ENCODE measurements around the gene PHF21A.

PHF21A gene

DNA sequence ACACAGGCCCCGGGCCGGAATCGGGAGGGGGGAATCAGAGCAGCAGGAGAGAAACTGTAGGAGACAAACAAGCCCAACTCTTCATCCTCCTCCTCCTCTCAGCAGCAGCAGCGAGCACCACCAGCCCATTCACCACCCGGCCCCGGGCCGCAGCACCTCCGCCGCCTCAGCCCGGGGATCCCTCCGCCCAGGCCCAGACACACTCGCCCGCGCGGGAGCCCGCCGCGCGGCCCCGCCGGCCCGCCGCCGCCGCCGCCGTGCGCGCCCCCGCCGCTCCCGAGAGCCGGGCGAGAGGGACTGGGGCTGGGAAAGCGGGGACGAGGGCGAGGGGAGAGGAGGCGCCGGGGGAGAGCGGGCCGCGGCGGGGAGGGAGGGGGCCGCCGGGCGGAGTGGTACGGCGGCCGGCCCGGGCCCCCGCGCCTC, at the start of gene PHF21A:
TSS of gene PHF21A (minus strand) at position 154 of the 423 bp plus-strand sequence. CDS start 37,235 bp downstream, outside the sequence.
- peak; percentile 93 for DNase-seq

DNA sequence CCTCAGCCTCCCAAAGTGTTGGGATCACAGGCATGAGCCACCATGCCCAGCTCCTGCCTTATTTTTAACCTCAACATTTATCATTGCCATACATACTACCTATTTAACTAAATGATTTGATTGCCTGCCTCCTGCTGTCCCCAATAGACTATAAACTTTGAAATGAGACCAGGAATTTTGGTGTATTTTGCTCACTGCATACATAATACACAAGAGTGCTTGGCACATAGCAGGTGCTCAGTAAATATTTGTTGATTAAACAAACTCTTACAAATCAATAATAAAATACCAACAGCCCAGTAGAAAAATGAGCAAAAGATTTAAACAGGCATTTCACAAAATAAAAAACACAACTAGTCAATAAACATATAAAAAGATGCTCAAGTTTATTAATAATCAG, 49.5 kb upstream of the PHF21A start:
- DNase-seq = no peak

DNA sequence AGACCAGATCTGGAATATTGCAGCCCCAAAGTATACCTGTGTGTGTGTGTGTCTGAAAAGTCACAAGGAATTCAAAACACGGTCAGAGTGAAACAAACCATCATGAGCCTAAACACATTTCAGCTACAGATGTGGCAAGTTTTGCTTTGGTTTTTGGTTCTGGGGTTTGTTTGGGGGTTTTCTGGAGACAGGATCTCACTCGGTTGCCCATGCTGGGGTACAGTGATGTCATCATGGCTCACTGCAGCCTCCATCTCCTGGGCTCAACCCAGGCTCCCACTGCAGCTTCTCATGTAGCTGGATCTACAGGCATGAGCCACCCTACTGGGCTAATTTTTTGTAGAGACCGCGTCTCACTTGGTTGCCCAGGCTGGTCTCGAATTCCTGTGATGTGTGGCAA, 41.4 kb upstream of the PHF21A start:
- DNase-seq = no peak

DNA sequence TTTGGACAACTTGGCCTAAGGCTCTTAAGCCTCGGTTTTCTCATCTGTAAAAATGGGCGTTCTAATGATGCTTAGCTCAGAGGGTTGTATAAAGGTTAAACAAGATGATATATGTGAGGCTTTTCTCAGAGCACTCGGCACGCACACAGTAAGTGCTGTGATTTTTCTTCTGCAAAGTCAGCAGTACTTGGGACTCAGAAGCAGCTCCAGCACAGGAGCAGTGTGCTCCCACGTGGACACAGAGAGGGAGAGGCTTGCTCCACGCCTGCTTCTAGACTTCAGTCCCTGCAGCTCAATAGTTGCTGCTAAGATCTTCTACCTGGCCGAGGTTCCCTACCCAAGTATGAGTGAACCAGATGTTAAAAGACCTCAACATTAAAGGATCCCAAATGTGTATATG, 39.9 kb upstream of the PHF21A start:
- DNase-seq = no peak

DNA sequence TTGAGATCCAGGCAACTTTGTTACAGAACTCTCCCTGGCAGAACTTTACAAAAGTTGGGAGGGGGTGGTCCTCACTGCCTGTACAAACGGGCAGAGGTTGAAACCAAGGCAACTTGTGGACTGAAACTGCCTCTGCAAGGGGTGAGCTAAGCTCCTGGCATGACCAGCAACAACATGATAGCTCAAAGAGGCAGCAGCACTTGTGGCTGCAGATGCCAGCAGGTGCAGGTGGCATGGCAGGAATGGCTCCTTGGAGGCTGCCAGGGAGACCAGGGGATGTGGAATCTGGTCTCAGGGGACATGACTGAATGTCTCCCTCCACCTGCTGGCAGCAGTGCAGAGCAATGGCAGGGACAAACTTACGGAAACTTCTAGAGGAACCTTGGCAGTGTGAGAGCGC, 38.8 kb upstream of the PHF21A start:
- DNase-seq = no peak

DNA sequence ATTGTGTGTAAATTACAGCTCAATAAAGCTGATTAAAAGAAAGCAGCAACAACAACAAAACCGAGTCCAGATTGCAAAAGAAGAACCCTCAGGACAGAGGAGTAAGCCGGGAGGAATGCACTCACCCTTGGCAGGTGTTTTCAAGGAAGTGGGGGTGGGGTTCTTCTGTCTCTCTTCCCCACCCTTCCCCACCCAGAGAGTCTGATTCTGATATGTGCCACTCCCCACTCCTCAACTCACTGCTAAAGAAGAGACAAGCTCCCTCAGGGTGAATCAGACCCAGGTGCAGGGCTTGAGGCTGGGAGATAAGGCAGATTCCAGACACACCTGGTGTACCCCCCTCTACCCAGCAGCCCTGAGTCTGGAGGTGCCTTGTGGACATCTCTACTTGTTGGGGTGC, 38.4 kb upstream of the PHF21A start:
- no peak for DNase-seq

DNA sequence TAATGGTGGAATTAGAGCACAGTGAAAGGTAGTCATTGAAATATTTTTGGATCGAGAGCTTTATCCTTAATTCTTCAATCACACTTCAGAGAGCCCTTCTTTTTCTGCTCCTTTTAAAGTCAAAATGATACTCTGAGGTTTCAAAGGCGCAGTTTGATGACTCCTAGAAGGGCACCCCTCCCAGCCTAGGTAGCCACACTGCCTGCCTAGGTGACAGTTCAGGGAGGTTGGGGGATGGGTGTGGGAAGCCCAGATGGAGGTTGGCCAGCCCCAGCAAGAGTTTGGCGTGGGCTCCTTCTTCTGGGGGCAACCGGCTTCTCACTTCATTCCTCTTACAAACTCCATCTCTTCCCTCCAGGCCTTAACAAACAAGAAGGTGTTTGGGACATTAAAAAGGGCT, 28.6 kb upstream of the PHF21A start:
- no peak for DNase-seq

DNA sequence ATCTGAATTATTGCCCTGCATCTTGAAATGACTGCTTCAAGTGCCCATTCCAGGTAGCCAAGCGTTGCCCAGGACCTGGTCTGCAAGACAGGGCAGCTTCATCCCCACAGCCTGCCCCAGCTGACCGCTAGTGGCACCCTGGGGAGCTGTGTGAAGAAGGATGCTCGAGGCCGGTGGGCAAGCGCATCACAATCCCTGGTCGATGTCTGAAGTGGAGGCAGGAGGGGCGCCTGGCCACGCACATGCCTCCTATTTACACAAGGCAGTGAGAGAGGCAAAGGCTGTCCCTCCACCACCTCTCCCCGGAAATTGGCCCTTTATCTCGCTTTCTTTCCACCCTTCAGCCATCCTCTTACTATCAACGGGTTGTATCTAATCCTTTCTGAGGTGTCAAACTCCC, 28.1 kb upstream of the PHF21A start:
- DNase-seq = no peak

DNA sequence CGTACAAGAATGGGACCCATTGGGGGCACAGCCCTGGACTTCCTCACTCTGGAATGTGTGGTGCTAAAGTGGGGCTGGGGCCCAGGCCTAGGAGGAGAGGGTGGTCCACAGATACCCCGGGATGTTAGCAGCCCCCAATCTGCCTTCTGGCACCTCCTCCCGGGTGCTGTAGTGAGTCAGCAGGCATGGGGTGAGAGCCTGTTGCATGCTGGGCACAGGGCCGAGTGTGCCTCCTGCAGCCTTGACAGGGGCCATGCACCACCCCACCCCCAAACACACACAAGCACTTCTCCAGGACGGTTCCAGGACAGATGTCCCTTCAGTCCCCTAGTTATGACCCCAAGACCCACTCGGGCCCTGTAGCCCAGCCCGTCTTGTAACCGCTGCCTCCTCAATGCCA, 23.5 kb upstream of the PHF21A start:
- DNase-seq = no peak

DNA sequence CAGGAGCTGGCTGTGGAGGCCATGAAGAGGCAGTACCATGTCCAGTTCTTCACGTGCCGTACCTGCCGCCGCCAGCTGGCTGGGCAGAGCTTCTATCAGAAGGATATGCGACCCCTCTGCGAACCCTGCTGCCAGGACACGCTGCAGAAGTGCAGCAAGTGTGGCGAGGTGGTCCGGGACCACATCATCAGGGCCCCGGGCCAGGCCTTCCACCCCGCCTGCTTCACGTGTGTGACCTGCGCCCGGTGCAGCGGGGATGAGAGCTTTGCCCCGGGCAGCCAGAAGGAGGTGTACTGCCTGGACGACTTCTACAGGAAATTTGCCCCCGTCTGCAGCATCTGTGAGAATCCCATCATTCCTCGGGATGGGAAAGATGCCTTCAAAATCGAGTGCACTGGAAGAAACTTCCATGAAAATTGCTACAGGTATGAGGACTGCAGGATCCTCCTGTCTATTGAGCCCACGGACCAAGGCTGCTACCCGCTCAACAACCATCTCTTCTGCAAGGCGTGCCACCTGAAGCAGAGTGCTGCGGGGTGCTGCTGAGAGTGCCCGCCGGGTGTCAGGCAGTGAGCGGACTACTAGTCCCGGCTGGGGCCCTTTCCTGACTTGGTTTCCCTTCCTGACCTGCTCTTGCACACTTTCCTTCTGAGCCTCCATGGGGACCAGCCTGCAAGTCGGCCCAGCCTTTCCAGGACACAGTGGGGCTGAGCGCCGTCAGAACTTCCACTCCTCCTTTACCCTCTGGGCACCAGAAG, 22.0 kb upstream of the PHF21A start:
- DNase-seq = no peak

DNA sequence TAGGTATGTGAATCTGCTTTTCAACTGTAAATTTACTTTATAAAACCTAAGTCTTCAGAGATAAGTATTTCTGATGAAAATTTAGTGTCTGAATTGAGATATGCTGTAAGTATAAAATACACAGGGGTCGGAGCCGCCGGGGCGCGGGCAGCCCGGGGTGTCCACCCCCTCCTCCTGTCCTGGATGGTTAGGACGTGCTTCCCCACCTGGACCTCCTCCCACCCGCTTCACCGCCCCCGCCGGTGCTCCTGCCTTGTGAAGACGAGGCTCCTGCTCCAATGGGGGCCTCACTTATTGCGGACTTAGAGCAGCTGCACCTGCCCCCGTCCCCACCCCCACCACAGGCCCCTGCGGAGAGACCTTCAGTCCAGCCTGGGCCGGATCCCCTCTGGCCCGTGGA, 21.3 kb upstream of the PHF21A start:
- DNase-seq = no peak

DNA sequence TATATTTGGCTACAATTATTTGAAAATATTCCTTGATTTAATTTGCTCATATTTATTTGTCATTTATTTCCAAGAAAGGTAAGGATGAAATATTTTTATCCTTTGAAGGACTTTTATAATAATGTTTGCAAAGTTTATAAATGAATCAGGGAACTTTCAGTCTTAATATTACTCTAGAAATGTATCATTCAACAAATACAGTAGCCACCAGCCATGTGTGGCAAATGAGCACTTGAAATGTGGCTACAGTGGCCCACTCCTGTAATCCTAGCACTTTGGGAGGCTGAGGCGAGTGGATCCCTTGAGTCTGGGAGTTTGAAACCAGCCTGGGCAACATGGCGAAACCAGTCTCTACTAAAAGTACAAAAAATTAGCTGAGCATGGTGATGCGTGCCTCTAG, 20.3 kb upstream of the PHF21A start:
- DNase-seq = no peak

DNA sequence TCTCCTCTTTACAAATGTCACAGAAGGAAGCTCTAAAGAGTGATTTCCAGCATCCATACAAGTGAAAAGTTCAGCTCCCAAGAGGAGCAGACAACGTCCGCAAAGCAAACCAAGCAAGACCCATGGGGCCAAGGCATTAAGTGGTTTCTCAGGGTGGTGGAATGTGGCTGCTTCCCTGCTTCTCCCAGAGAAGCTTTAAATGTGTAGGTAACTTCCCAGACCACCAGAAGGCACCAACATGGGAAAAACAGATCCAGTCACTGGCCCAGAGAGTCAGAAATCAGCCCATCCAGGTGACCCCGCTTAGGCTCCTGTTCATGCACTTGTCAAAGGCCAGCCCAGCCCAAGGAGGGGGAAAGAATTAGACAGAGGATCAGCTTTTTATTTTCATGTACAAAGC, 13.3 kb upstream of the PHF21A start:
- no peak for DNase-seq

DNA sequence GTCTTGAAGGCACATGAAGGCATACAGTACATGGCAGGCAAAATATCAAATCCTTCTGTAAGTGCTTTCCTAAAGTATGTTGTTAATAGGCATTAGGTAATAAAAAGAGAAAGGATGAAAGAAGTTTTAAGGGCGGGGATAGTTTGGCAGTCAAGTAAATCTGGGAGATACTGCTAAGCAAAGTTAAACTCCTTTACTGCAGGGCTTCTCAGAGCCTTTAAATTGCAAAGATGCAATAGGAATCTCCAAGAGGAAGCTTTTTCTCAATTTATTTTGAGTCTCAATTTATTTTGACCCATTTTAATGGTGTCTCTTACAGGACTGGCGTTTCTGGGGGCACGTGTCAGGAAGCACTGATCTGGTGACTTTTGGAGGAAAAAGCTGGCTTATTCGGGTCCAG, 12.8 kb upstream of the PHF21A start:
- DNase-seq = no peak

DNA sequence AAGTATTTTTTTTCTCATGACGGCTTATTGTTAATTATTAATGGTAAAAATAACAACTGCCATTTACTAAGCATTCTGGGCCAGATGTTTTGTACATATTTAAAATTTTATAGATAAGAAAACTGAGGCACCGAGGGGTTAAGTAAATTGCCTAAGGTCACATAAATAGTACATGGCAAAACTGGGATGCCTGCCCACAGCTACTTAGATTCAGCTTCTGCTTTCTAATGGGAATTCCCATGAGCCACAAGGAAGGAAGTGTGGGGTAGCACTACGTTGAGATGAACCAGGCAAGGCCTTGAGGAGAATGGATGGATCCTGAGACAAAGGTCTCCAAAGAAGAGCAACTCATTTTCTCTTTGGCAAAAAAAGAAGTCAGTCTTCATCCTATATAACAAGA, 11.9 kb upstream of the PHF21A start:
- no peak for DNase-seq

DNA sequence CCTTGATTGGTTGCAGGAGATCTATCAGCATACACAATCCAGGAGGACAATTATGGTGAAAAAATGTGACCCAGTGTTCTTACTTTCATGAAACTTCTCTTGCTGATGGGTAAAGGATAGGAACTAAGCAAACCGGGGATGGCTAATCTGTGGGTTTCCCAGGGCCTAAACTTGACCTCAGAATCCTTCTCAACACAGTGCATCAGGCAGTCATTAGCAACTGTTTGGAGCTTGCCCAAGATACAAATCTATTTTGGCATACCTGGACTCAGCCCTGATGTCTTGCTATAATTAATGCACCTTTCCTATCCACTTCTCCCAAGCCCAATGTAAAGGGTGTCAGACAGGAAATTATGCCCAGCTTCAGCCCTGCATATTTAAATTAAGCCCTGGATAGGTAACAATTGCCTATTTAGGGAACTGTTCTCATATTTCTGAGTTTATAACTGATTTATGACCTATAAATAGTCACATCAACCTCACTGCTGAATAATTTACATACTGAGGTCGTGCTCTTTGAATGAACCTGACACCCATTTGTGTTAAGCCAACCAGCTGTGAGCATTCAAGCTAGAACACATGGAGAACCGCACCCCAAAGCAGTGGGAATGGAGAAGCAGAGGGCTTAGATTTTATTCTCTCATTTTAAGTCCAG, 9.2 kb upstream of the PHF21A start:
- no peak for DNase-seq

DNA sequence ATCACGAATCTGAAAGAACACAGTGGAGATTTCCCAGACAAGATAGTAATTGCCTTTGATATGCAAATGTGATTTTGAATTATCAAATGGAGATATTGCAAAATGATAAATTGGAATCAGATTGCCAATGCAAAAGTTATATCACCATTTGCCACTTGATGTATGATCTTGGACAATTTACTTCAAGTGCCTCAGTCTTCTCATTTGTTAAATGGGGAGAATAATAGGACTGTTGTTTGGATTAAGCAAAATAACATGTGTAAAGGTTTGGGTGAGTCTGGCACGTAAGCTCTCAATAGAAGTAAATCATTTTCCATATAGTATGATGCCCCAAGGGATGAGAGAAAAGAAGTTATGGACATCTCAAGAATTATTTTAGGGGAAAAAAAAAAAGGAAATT, 7.9 kb upstream of the PHF21A start:
- no peak for DNase-seq

DNA sequence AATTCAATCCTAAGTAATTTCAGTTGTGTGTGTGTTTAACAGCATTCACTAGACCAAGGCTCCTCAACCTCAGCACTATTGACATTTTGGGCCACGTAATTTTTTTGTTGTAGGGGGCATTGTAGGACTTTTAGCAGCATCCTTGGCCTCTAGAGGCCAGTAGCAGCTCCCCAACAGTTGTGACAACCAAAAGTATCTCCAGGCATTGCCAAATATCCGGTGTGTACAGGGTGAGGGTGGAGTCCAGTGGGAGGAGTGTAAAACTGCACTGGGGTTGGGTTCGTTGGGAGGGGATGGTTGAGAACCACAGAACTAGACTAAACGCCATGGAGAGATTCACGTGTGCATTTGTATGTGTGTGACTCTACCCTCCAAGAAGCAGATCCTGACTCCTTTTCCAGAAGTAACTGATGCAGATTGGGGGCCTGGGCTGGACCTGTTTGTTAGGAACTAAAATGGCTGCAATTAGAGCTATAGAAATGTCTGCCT, 5.9 kb upstream of the PHF21A start:
- DNase-seq = peak; percentile 83

DNA sequence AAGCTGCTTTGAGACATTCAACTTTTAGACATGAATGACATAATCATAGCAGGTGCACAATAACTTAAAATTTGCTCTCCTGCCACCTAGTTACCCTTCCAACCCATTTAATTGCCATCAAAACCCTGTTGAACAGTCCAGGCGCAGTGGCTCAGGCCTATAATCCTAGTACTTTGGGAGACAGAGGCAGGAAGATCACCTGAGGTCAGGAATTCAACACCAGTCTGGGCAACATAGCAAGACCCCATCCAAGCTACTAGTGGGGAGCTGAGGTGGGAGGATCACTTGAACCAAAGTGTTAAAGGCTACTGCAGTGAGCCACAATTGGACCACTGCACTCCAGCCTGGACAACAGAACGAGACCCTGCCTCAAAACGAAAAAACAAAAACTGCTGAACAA, 4.0 kb upstream of the PHF21A start:
- DNase-seq = no peak

DNA sequence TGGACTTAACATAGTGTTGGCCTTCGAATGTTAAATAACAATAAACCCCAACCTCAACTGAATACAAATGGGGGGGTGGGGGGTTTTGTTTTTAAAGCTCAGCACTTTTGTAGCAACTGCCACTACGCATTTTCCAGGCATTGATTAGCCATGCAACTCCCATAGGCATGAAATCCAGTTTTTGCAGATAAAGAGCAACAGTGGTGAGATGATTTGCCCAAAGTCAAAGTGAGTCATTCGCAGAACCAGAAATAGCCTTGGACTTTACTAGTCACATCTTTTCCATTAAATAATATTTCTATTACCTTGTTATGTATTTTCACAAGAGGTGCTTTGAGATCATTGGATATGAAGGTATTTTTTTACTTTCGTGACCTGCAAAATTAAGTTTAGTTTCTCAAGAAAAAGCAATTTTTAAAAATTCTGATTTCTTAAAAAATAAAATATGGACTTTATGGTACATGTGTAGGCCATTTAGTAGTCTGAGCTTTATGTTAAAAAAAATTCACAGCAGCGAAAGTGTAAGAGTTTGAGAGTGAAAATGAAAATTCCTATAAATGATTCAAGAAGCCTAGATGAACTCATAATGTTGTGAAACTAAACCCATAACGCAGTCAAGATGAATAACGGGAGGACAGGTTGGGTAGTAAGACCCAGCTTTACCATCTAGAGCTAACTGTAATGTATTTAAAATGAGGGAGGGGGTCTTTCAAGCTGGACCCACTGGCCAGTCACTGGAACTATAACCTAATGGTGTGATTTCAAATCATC, 1.9 kb upstream of the PHF21A start:
- no peak for DNase-seq

DNA sequence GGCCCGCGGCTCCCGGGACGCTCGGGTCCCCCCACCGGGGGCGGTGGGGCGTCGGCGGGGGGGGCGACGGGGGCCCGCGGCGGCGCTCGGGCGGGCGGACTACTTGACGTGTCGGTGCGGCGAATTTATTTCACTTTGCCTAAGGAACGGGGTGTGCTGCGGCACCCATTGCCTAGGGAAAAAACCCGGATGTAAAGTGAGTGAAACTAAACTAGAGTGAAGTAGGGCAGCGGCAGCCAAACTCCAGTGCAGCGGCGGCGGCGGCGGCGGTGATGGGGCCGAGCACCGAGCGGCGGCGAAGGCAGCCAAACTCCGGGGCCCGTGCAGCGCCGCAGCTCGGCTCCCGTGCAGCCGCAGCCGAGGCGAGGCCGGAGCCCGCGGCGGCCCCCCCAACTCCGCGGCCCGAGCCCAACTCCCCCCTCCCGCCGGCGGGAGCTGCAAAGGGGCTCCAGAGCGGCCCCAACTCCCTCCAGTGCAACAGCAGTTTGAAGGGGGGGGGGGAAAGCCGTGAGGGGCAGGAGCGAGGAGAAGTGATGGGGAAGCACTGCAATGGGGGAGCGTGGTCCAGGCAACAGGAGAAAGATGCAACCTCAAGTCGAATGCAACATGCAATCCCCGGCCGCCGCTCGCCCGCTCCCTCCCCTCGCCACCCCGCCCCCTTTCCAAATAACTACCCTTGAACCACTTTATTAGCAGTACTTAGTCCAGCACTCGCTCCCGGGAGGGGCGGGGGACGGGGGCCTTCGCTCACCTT, 647 bp upstream of the PHF21A start:
- DNase-seq = peak; percentile 86

DNA sequence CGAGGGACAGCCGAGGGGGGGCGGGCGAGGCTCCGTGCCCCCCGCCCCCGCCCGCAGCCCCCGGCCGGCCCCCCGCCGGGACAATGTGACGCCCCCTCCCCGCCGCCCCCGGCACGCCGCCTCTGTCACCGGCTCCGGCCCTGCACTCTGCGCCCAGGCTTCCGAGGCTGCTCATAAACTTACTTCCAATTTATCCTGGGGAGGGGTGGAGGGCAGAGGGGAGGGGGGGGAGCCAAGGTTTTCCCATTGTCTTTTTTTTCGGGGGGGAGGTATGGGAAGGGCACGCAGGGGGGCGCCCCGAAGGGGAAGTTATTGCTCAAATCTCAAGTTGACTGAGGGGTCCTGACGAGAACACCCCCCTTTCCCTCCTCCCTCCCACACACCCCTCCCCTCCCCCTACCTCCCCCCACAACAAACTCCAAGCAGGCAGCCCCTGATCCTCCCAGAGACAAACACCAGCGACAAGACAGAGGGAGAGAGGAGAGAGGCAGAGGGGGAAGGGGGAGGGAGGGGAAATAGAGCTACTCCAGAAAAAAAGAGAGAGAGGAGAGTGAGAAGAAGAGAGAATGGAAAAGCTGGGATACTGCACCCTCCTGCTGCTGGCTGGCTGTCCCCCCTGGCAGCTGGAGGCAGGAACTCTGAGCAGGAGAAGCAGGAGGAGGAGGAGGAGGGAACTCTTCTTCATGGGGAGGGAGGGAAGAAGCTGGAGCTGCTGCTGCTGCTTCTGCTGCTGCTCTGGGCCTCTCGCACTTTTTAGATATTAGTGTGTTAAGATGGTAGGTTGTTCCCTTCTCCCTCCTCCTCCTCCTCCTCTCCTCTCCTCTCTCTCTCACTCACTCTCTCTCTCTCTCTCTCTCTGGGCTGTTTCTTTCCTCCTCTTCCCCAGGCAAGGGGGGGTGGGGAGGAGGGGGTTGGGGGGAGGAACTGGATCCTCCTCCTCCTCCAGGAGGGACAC, 631 bp downstream of the PHF21A start:
- DNase-seq = no peak
